IPS DF 4.7 (cell line): ENCODE results near the gene MAST4.

Source experiments
- DNase-seq: peaks from one replicate; pipeline ENCODE4 v3.0.0-alpha.2; 2013; ENCODE audit warnings: low spot score; ENCODE audit errors: extremely low read depth

Gene MAST4

DNA sequence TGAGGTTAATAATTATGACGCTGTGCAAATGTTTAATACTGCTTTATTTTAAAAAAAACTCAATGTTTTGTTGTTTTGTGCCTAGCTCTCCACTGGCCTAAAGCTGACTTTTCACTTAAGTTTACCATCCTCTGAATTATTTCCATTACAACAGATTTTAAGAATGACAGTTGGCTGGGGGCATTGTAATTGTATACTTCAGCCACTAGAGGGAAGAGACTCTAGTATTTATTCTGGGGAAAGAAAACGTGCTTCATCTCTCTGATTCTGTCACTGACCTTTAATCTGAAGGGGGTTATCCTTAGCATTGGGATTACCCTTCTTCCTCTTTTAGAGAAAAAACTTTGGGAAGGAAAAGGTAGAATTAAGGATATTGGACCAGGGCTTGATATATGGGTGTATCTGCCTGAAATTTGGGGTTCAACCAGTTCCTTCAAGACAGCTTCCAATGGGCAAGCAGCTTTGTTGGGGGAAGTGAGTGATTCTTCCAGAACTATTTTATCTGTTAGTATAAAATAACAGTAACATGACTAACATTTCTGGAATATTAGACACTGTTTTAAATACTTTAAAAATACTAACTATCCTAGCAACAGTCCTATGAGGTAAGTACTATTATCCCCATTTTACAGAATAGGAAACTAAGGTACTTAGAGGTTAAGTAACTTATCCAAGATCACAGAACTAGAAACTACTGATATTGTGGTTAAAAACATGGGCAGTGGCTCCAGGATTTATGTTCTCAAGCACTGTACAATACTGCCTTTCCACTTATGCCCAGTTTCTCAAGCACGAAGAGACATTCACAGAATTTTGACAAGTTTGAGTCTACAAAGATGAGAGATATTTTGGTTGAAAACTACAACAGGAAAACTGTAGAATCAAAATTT lies 392.0 kb downstream of the MAST4 start:
- DNase-seq, result no peak

DNA sequence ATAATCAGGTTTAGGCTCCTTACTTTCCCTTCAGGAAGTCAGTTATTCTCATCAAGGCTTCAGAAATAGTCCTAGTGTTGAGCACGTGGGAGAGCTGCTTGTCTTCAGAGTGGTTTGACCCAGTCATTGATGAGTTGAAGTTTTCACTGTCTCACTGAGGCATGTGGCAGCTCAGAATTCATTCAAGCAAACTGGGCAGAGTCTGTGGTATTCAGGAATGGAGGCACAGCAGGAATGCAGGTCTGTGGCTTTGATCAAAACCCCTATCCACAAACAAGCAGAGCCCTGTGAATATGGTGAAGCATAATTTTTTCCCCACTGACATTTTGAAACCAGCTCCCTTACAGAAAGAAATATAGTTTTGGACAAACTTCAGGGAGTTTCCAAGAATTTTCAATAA lies 393.1 kb downstream of the MAST4 start:
- DNase-seq, result no peak

DNA sequence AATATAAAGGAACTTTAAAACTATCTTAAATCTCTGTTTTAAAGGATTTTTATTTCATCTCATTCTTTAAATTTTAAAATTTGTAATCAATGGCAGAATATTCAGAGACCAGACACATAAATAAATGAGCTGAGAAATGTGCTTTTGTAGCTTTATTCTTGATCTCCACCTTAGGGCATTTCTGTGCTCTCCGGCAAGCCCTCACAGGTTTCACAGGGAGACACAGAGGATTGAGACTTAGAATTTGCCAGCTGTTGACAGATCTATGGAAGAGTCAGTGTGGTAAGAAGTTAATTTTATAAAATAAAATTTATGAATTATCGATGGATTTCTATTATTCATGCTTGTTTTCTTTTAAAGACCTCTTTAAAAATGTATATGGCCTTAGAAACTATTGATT lies 393.6 kb downstream of the MAST4 start:
- DNase-seq, result no peak

DNA sequence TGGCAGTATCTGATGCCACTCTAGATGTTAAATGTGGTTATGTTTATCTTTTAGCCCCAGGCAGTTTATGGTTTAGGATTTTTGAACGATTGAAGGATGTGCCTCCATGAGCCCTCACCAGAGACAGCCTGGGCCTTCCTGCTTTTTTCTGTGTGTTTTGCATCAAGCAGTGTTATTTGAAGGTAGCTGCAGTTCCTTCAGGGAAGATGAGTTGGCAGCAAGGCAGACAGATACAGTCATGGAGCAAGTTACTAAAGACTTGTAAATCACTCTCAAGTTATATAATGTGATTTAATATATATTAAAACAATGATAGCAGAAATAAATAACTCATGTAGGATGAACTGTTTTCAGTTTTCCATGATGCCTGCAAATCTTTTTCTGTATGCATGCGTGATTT lies 395.6 kb downstream of the MAST4 start:
- no peak for DNase-seq

DNA sequence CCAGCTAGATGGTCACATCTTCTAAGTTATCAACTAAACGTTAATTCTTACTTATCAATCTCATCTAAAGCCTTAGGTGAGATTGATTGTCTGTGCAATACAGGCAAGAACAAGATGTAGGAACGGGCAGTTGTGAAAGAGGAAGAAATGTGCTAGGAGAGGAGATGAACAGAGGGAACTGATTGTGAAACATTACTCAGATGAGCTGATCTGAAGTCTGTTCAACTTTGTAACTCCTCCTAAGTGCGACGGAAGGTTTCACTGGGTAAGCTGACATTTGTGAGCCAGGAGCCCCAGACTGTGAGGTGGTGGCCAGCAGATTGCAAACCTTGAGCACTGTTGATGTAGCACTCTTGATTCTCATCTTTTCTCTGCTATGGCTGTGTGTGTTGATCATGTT lies 396.4 kb downstream of the MAST4 start:
- no peak for DNase-seq

DNA sequence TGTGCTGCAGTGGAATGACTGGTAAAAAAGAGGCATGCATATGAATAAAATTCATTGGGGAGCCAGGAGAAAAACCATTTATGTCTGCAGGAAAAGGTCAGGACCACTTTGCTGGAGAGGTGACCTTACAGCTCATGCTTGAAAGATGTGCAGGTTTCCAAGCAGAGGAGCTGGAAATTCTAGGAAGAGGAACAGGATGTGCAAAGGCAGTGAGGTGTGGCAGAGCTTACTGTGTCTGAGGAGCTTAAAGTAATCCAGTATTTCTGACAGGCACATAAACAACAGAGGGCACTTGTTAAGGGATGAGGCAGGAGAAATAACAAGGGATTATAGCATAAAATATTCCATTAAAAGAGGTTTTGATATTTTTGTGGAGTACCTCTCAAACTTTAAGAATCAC lies 397.3 kb downstream of the MAST4 start:
- DNase-seq, result no peak

DNA sequence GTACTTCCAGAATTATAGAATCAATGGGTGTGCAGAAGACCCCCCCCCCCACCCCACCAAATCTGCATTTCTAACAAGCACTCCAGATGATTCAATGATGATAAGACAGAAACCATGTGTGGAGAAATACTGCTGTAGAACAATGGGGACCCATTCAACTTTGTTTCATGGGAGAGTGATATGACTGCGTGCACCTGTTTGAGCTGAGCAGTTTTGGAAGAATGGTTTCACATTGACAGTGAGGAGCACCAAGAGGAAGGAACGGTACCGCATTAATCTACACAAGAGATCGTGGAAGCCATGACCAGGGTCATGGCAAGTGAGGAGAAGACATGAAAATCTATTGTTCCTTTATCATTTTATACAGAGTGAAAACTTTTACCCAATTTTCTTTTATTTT lies 397.7 kb downstream of the MAST4 start:
- DNase-seq, result no peak

DNA sequence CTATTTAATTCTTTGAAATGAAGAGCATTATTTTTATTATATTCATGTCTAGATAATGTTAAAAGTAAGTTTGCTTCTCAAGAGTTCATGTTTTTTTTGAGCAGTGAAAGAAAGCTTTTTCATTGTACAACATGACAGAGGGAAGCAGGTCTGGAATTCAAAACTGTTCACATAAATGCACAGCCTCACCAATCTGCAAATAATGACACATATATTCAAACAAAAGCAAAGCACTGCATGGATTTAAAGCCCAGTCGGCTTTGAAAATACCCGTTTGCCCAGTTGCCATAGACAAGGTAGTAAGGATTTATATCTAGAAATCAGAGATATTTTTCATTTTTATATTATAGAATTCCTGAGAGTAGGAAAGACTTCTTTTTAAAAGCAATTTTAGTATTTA lies 398.6 kb downstream of the MAST4 start:
- no peak for DNase-seq

DNA sequence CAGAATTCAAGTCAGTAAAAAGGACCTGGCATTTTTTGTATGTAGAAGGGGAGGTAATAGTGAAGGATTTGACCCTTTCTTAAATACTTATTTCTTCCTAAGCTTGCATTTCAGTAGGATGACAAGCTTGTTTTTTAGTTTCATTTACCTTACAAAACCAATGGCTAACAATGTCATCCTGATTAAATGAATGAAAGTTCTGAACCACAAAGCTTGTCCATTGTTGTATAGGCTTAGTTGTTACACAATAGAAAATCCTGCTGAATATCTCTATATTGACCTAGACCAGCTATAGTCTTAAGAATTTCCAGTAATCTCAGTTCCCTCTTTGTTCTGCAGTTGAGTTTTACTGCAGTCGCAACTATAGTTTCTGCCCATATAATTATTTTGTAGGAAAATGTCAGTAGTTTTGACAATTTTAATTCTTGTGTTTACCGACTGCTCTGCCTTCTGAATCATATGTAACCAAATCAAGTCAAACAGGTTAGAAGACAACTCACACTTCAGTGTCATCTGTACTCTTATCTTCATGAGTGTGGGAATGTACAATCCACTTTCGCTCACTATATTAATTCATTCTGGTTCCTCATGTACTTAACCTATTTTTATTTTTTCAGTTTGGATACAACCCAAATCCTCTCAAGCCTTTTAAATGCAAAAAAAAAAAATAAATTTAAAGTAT lies 404.7 kb downstream of the MAST4 start:
- no peak for DNase-seq

DNA sequence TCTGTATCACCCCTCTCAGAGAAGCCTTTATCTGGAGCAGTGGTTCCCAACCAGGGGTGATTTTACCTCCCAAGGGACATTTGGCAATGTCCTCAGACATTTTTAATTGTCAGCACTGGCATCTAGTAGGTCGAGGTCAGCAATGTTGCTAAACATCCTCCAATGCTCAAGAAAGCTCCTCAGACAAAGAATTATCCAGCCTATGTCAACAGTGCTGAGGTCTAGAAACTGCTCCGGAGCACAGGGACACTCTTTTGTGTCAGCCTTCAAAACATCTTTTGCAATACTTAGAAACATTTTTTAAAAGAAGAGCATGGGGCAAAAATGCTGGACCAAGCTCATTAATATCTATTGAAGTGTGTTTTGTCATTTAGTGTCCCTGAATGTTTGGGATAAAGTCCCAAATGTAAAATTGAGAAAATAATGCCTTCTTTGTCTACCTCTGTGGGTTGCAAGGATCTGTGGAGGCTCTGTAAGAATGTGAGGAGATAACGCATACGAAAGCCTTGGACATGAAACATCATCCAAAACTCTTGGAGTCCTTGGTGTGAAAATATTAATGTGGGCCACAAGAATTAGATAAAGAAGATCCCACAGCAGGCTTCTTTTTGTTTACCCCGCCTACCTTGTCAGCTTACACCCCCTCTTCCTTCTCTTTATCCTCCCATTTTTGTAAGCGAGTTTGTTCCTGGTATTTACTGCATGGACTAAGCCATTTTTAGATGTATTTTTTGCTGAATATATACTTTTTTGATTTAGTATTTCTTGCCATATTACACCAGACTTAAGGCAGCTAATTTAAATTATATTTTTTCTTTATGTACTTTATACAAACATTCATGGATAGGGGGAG lies 406.9 kb downstream of the MAST4 start:
- no peak for DNase-seq

DNA sequence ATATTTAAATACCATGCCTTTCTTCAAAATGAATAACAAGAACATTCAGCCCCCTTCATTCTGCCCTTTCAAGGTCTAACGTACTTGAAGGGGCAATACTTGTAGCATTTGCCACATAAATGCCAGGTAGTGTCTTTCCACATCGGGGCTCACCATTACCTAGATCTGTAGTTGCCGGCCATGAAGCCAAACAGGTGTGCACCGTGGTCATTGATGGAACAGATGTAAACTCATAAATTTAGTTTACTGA lies 407.4 kb downstream of the MAST4 start:
- DNase-seq, result no peak

DNA sequence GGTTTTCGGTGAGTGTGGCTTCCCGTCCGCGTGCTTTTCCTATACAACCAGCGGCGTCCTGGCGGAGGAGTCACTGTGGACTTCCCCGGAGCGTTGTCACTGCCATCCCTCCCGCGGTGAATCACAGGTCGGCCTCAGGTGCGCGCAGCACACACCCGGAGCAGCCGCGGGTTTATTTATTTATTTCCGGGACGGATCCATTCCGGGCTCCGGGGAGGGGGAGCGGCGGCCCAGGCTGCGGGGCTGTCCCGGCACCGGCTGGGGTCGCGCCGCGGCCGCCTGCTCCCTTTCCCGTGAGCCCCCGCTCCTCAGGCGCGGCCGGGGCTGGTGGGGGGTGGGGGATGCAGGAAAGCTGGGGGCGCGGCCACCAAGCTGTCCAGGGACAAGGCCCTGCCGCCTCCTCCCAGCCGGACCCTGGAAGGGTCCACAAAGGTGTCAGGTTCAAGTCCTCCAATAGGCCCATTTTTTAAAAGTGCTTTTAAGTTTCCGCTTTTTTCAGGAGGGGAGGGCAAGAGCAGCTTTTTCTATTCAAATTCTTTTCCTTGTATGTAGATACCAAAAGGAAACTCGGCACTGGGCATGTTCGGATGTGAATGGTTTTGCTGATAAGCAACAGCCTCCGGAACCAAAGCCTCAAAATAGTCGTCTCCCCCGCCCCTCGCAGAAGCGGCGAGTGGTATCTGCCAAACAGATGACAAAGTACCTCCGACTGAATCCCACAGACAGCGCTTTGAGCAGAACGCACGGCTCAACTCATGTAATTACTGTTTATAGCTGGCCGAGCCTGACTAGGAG lies 407.9 kb downstream of the MAST4 start:
- DNase-seq, result peak; percentile 44

DNA sequence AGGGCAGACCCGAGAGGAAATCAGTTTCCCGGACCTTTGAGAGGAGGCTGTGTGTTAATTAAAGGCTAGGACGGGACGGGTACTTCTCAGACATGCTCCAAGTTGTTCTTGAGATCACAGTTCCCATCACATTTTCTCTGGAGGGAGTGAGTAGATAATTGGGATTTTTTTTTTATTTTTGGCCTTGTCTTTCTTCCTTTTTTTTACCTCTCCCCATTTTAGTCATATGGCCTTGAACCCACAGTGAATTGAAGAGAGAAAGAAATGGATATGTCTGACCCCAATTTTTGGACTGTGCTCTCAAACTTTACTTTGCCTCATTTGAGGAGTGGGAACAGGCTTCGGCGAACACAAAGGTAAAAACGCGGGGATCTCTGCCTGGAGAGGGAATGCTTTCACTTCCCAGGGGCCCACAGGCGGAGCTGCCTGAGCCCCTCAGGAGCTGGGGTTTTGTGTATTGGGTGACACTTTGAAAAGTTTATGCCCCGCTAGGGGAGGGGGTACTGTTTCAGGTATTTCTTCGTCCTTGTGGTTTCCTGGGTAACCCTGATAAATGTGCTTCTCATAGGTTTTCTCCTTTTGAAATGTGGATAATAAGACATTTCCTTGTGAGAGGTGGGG lies 408.6 kb downstream of the MAST4 start:
- DNase-seq, result no peak

DNA sequence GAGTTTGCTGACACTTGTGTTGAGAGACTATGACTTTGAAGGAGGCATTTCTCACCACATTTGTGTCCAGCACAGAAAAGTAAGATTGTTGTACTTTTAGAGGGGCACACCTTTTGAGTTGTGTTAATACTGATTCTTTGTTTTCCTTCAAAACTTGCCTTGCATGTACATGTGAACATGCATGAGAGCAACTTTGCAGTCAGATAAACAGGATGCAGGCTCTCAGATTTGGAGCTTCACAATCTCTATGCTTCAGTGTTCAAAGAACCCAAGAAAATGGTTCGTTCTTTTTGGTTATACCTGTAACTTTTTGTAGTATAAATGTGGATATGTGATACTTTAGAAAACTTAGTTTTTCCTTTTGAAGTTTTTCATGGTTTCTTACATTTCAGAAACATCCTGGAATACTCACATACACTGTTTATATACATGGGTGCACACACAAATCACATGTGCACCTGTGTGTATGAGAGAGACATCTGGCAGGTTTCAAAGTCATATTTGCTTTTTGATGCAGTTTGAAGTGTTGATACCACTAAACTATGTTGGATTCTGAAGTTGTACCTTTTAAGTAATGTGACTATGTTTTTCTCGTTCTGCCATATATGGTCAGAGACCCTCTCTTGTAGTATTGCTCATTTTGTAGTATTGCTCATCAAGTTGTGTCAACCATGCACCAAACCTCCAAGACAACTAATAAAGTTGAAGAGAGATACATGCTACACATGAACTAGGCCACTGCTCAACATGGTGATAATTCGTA lies 409.7 kb downstream of the MAST4 start:
- no peak for DNase-seq

DNA sequence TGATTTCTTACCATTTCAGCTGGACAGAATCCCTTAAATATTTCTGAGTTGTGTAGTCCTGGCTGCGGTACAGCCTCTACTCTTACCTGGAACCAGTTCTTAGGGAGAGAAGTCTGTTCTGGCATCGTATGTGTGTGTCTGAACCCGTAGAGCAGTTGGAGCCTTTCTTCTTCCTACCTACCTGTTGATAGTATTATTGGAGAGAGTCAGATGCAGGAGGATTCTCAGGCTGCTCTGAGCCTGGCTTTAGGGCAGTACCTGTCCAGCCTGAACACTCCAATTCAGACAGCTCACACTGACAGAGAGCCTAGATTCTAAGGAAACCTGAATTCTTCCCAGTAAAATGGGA lies 410.3 kb downstream of the MAST4 start:
- no peak for DNase-seq

DNA sequence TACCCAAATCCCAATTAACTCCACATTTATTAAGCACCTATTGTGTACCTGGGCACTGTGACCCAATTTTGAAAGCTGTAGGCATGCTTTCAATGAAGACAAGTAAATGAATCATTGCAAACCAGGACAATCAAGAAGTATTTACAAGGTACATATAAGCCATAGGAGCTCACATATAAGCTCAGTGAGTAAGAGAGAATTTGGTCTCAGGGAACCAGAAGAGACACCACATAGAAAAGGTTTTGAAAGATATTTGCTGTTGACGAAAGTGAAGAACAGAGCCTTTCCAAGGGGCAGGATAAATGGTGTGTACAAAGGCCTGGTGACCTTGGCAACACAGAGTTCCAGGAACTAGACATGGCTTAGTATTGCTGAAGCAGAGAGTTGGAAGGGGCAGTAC lies 412.8 kb downstream of the MAST4 start:
- DNase-seq, result no peak

DNA sequence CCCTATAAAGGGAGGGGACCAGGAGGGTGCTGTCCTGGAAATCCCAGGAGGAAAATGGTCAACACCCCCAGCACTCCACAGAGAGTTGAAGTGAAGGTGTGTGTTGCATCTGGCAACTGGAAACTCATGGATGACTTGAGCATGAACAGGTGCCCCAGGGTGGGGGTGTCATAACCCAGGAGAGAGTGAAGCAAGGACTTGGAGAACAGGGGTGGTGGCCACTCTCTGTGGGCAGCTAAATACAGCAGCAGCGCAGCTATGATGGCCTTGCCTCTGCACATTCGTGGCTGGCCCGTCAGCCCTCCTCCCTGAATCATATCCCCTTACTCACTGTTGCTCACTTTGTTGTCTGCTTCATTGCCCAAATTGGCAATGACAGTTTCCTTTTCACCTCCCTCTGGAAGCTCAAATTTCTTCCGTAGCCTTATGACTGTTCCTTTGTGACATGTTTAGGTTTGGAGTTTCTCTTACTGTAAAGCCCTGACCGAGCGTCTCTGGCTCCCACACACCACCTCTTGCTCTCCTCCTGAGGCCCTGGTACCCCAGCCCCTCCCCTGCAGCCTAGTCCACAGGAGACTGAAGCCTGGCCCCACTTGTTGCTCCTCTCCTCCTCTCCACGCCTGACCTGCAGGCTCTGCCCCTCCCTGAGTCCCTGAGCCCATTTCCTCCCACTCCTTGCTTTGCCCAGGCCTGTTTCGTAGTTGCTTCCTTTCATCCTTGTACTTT lies 414.7 kb downstream of the MAST4 start:
- DNase-seq, result no peak

DNA sequence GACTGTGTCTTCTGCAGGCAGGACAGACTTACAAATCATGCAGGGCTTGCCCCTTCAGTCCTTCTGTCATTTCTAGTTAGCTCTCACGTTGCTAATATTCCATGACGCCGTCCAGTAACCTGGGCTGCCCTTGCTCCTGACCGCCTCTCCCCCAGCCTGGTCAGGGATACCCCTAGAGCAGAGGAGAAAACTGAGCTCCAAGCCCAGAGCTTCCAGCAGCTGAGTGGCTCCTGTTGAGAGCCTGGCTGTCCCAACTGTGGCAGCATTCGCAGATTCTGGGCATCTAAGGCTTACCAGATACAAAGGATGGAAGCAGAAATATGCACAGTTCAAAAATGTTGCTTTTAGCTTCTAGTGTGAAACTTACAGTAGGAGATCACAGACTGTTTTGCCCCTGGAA lies 415.2 kb downstream of the MAST4 start:
- no peak for DNase-seq

DNA sequence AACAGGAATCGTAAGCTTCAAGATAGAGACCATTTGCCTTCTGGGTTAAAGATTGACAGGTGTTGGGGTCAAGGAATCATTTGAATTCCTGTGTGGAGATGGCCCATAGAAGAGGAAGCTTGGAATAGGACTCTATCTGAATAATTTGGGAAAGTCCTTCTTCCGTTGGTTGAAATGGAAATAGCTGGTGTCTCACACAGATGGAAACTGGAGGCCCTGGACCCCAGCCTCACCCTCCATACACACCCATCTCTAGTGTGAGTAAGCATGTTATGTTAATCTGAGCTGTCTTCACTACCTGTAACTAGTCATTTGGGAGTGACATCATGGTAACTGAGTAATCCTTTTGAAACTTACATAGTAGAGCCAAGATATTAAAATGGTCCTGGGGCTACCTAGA lies 416.0 kb downstream of the MAST4 start:
- DNase-seq, result no peak

DNA sequence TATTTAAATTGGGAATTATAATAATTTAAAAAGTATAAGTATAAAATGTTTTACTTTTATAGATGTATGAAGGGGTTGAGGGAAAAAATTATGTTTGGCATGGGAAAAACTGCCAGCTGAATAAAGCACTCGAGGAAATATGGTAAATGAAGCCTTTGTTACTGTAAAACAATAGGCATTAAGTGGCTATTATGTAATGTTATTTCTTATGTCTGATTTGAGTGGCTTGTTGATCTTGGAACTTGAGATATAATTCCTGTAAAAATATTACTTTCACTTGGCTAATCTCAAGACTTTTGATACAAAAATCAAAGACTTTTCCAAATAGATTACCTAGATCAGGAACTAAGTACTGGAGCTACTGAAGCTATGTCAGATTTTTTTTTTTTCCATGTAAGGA lies 417.5 kb downstream of the MAST4 start:
- no peak for DNase-seq
